Measurements from ENCODE around the gene EHD2.

Gene EHD2

DNA sequence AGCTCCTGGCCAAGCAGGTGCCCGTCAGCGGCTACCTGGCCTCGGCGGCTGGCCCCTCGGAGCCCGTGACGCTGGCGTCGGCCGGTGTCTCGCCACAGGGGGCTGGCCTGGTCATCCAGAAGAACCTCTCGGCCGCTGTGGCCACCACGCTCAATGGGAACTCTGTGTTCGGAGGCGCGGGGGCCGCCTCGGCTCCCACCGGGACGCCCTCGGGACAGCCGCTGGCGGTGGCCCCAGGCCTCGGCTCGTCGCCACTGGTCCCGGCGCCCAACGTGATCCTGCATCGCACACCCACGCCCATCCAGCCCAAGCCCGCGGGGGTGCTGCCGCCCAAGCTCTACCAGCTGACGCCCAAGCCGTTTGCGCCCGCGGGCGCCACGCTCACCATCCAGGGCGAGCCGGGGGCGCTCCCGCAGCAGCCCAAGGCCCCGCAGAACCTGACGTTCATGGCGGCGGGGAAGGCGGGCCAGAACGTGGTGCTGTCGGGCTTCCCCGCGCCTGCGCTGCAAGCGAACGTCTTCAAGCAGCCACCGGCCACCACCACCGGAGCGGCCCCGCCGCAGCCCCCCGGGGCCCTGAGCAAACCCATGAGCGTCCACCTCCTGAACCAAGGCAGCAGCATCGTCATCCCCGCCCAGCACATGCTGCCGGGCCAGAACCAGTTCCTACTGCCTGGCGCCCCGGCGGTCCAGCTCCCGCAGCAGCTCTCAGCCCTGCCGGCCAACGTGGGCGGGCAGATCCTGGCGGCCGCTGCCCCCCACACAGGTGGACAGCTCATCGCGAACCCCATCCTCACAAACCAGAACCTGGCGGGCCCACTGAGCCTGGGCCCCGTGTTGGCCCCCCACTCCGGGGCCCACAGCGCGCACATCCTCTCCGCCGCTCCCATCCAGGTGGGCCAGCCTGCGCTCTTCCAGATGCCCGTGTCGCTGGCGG, 33.0 kb upstream of the EHD2 start:
- DNase-seq (ENCODE audit: low read depth): no peak
- no peak overlapping the region for H3K4me3 ChIP-seq (ENCODE audit: control insufficient read depth, low read depth, low read length)
- TF ChIP-seq, protein P1, sequence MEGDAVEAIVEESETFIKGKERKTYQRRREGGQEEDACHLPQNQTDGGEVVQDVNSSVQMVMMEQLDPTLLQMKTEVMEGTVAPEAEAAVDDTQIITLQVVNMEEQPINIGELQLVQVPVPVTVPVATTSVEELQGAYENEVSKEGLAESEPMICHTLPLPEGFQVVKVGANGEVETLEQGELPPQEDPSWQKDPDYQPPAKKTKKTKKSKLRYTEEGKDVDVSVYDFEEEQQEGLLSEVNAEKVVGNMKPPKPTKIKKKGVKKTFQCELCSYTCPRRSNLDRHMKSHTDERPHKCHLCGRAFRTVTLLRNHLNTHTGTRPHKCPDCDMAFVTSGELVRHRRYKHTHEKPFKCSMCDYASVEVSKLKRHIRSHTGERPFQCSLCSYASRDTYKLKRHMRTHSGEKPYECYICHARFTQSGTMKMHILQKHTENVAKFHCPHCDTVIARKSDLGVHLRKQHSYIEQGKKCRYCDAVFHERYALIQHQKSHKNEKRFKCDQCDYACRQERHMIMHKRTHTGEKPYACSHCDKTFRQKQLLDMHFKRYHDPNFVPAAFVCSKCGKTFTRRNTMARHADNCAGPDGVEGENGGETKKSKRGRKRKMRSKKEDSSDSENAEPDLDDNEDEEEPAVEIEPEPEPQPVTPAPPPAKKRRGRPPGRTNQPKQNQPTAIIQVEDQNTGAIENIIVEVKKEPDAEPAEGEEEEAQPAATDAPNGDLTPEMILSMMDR (conservative IDR thresholded peaks at IDR 0.05; ENCODE audit: control insufficient read depth, insufficient read depth, low read depth, low read length): no peak

GRCh38 chr19:47680858-47681332, 32.3 kb upstream of the EHD2 start:
- DNase-seq (ENCODE audit: low read depth): no peak
- TF ChIP-seq, protein P1 (conservative IDR thresholded peaks at IDR 0.05; ENCODE audit: control insufficient read depth, insufficient read depth, low read depth, low read length): no peak
- H3K4me3 ChIP-seq (ENCODE audit: control insufficient read depth, low read depth, low read length): no peak overlapping the region

- H3K4me3 ChIP-seq (ENCODE audit: control insufficient read depth, low read depth, low read length): no peak overlapping the region
- TF ChIP-seq, protein P1 (conservative IDR thresholded peaks at IDR 0.05; ENCODE audit: control insufficient read depth, insufficient read depth, low read depth, low read length): no peak
- no peak for DNase-seq (ENCODE audit: low read depth)
Observed at GRCh38 chr19:47681388-47681787, 31.8 kb upstream of the EHD2 start.

GRCh38 chr19:47681936-47682335, 31.3 kb upstream of the EHD2 start:
- DNase-seq (ENCODE audit: low read depth): no peak
- H3K4me3 ChIP-seq (ENCODE audit: control insufficient read depth, low read depth, low read length): no peak overlapping the region
- TF ChIP-seq, protein P1 (conservative IDR thresholded peaks at IDR 0.05; ENCODE audit: control insufficient read depth, insufficient read depth, low read depth, low read length): no peak

DNA sequence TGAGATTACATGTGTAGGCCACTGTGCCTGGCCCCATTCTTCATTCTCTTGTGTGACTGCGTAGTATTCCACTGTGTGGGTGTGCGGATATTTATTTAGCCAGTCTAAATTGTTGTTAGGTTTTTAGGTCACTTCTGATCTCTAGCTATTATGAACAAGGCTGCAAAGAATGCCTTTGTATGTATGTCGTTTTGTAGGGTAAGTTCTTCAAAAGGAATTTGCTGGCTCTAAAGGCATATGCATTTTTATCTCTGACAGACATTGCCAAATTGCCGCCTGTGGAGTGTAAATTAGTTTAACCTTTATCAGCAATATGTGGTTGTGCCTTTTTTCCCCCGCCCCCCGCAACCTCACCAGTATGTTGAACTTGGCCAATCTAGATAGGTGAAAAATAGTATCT, 30.3 kb upstream of the EHD2 start:
- H3K4me3 ChIP-seq (ENCODE audit: control insufficient read depth, low read depth, low read length): no peak overlapping the region
- TF ChIP-seq, protein P1 (conservative IDR thresholded peaks at IDR 0.05; ENCODE audit: control insufficient read depth, insufficient read depth, low read depth, low read length): no peak
- DNase-seq (ENCODE audit: low read depth): no peak

DNA sequence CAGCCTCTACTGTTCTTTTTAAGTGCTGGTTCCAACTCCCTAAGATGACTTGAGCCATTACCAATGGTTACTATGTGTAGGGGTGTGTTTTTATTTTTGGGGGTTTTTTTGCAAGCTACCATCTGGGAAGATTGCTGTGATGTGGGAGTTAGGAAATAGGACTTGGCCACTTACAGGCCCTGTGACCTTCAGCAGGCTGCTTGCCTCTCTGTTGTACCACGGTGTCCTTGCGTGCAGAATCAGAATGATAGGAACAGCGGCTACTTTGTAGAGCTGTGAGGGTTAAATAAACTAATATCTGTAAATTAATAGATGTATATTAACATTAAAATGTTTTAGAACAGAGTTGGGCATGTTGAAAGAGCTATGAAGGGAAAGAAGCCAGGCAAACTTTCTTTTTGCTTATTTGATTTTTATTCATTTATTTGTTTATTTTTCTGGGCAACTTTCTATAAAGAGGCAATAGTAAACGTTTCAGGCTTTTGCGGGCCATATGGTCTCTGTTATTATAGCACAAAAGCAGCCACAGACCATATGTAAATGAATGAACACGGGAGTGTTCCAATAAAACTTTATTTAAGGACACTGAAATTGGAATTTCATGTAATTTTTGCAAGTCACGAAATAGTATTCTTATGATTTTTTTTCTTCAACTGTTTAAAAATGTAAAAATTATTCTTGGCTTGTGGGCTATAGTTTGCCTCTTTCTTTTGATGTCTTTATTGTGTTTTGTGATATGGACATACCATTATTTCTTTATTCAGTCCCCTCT, 26.4 kb upstream of the EHD2 start:
- DNase-seq (ENCODE audit: low read depth): no peak
- no peak overlapping the region for H3K4me3 ChIP-seq (ENCODE audit: control insufficient read depth, low read depth, low read length)
- TF ChIP-seq, protein P1 (conservative IDR thresholded peaks at IDR 0.05; ENCODE audit: control insufficient read depth, insufficient read depth, low read depth, low read length): no peak
